H1 (cell line): ENCODE data around the gene CACNB2. TPM values are rescaled to one million over a fixed set of nuclear protein-coding genes. Genes with fewer than 3 reads are reported as not detected.

Source experiments
- NANOG ChIP-seq: IDR thresholded peaks from 2 replicates; pipeline ENCODE4 v1.6.1; 2011; ENCODE audit warnings: low read length, low read depth, mild to moderate bottlenecking, inconsistent platforms; ENCODE audit not compliant: insufficient read depth, poor library complexity, severe bottlenecking
- PHF8 ChIP-seq: fragments of 200-600 bp; sonication (generic); conservative IDR thresholded peaks from 2 replicates; pipeline ENCODE4 v1.7.1; 2012; ENCODE audit warnings: low read depth, mild to moderate bottlenecking, inconsistent platforms, low read length, moderate library complexity
- RXRA ChIP-seq: IDR thresholded peaks from 2 replicates; pipeline ENCODE4 v1.6.1; 2011; ENCODE audit warnings: low read depth, mild to moderate bottlenecking, low read length, moderate library complexity; ENCODE audit not compliant: insufficient read depth
- SP4 ChIP-seq: IDR thresholded peaks from 2 replicates; pipeline ENCODE4 v1.6.1; 2012; ENCODE audit warnings: low read length, inconsistent platforms
- TBP ChIP-seq: IDR thresholded peaks from 2 replicates; pipeline ENCODE4 v1.6.1; 2011; ENCODE audit warnings: low read depth, low read length, improper control_type of control experiment
- polyA plus RNA-seq, 7 experiments: library from polyadenylated mRNA; depleted of rRNA in 3 of 7; stranded (reverse) in 5 of 7; unstranded in 2 of 7; fragments of >200 nt in 5 of 7; fragments of 200-250 nt in 2 of 7; gene quantifications; 1 replicate in 5 of 7; 2 replicates in 1 of 7; 4 replicates in 1 of 7; pipeline versions ENCODE4 v1.2.1 to v1.2.3, GENCODE V29; 2011 to 2013; ENCODE audit warnings: missing spikeins in 2 of 7, mixed read lengths in 2 of 7
- total RNA-seq: library from RNA; stranded (reverse); fragmentation: NEBNext Ultra II Directional; extraction: Animal tissue kit (Norgen Biotek cat#: 25700); gene quantifications from 2 replicates; pipeline ENCODE4 v1.2.1, GENCODE V29; 2021
- TF ChIP-seq, protein P1 (sequence below), 3 experiments: IDR thresholded peaks; 1 replicate in 2 of 3; 2 replicates in 1 of 3; pipeline versions ENCODE4 v1.5.1 to v1.6.1; 2011; ENCODE audit warnings: low read length in 3 of 3, mild to moderate bottlenecking in 3 of 3, inconsistent platforms in 2 of 3, low read depth in 1 of 3, moderate library complexity in 1 of 3; ENCODE audit not compliant: insufficient read depth in 1 of 3; ENCODE audit errors: control extremely low read depth in 1 of 3

Gene CACNB2
- total and polyA plus RNA-seq, 2 of the 8 experiments (the other 6 are each of a cell fraction or from before 2014, with no cell fraction given), result 2.4 to 3.2 TPM

DNA sequence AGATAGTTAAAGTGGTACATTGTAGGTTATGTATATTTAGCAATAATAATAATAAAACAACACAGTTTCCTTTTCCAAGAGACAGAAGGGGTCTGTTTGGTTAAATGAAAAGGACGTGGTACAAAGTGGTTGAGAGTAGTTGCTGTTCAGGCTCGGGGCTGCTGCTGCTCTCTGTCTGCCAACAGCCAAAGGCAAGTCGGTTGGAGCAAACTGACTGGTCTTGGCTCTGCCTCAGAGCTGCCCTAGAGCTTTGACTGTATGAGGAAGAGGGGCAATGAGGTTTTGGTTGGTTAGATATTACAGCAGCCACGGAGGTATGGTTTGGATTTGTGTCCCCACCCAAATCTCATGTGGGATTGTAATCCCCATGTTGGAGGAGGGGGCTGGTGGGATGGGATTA, 95.3 kb downstream of the CACNB2 start (continued):
- TF ChIP-seq NANOG (no peak), RXRA (no peak), SP4 (no peak), TBP (no peak), PHF8 (no peak)
- TF ChIP-seq, protein P1, sequence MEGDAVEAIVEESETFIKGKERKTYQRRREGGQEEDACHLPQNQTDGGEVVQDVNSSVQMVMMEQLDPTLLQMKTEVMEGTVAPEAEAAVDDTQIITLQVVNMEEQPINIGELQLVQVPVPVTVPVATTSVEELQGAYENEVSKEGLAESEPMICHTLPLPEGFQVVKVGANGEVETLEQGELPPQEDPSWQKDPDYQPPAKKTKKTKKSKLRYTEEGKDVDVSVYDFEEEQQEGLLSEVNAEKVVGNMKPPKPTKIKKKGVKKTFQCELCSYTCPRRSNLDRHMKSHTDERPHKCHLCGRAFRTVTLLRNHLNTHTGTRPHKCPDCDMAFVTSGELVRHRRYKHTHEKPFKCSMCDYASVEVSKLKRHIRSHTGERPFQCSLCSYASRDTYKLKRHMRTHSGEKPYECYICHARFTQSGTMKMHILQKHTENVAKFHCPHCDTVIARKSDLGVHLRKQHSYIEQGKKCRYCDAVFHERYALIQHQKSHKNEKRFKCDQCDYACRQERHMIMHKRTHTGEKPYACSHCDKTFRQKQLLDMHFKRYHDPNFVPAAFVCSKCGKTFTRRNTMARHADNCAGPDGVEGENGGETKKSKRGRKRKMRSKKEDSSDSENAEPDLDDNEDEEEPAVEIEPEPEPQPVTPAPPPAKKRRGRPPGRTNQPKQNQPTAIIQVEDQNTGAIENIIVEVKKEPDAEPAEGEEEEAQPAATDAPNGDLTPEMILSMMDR (IDR thresholded peaks at IDR 0.05; ENCODE audit: control extremely low read depth in 1 of 3, insufficient read depth in 1 of 3, low read depth in 1 of 3, low read length in 3 of 3), result no peak
